ENCODE results near the gene BIRC3. TPM values are rescaled to one million over a fixed set of nuclear protein-coding genes. Genes with fewer than 3 reads are reported as not detected.
A peak's percentile ranks its signal among the peaks of the same experiment; 100 is the strongest.

The BIRC3 gene
- polyA plus RNA-seq, 1 donor (not counting 4 experiments of a cell fraction or from before 2014, with no cell fraction given), result 2.1 TPM

GRCh38 chr11:102302241-102302640 lies 15.0 kb upstream of the BIRC3 start:
- no peak overlapping the region for H3K9ac ChIP-seq (ENCODE audit: control insufficient read depth, extremely low read depth, insufficient read depth, low read length)
- H3K9me3 ChIP-seq (ENCODE audit: control insufficient read depth, low read depth, low read length), result peaks cover 3% of the 10 kb centered on the region
- dilution Hi-C loops (cut with MboI; ENCODE audit: extremely low pct_ligation_motif_present, low sequenced_read_pairs), result no loop called here
- FAIRE-seq (no peak), DNase-seq (ENCODE audit: low read depth, low spot score) (no peak)
- H3K9me1 ChIP-seq (ENCODE audit: control insufficient read depth, extremely low read depth, insufficient read depth, low read length), result no peaks in the 10 kb centered on the region
- no peaks in the 10 kb centered on the region for H3K27me3 ChIP-seq (ENCODE audit: control insufficient read depth, extremely low read depth, insufficient read depth, low read length)
- peaks cover 26% of the 10 kb centered on the region for H3K4me1 ChIP-seq (ENCODE audit: control insufficient read depth, extremely low read depth, insufficient read depth, low read length)
- H3K36me3 ChIP-seq (ENCODE audit: control insufficient read depth in 2 of 2, extremely low read depth in 1 of 2, insufficient read depth in 2 of 2, low read length in 2 of 2), result no peaks in the 10 kb centered on the region
- H3K4me3 ChIP-seq (ENCODE audit: control insufficient read depth in 2 of 3, extremely low read depth in 1 of 3, insufficient read depth in 2 of 3, low read depth in 1 of 3, low read length in 3 of 3), result no peak overlapping the region
- TF ChIP-seq, protein P1, sequence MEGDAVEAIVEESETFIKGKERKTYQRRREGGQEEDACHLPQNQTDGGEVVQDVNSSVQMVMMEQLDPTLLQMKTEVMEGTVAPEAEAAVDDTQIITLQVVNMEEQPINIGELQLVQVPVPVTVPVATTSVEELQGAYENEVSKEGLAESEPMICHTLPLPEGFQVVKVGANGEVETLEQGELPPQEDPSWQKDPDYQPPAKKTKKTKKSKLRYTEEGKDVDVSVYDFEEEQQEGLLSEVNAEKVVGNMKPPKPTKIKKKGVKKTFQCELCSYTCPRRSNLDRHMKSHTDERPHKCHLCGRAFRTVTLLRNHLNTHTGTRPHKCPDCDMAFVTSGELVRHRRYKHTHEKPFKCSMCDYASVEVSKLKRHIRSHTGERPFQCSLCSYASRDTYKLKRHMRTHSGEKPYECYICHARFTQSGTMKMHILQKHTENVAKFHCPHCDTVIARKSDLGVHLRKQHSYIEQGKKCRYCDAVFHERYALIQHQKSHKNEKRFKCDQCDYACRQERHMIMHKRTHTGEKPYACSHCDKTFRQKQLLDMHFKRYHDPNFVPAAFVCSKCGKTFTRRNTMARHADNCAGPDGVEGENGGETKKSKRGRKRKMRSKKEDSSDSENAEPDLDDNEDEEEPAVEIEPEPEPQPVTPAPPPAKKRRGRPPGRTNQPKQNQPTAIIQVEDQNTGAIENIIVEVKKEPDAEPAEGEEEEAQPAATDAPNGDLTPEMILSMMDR (optimal IDR thresholded peaks at IDR 0.05 in 1 of 3, IDR thresholded peaks at IDR 0.05 in 1 of 3, conservative IDR thresholded peaks at IDR 0.05 in 1 of 3; ENCODE audit: extremely low read depth in 1 of 3, insufficient read depth in 2 of 3, low read length in 3 of 3), result no peak
- TF ChIP-seq EZH2 (IDR thresholded peaks at IDR 0.05; ENCODE audit: low read length), result no peak
- no peaks in the 10 kb centered on the region for H4K20me1 ChIP-seq (ENCODE audit: control insufficient read depth, extremely low read depth, insufficient read depth, low read length)
- H3K79me2 ChIP-seq (ENCODE audit: control insufficient read depth, insufficient read depth, low read length), result no peaks in the 10 kb centered on the region
- no peak overlapping the region for H2AFZ ChIP-seq (ENCODE audit: control insufficient read depth, low read length)
- no peak overlapping the region for H3K27ac ChIP-seq (ENCODE audit: control insufficient read depth, insufficient read depth, low read length)
- no peak overlapping the region for H3K4me2 ChIP-seq (ENCODE audit: control insufficient read depth, extremely low read depth, insufficient read depth, low read depth, low read length)

DNA sequence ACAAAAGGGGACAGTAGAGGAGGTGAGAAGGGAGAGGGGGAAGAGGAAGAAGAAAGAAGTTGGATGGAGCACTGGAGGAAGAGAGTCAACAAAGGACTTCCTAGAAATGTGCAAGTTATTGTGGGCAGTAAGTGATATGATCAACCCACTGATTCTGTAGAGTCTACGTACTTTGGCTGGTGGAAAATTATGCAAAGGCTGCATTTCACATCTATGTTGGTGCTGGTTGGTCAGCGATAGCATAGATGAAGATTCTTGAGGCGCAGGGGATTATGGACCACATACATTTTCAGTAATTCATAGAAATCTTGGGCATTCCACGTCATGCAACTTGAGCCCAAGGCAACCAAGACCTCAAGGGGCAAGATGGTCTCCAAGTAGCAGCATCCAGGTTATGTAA lies 12.6 kb upstream of the BIRC3 start:
- FAIRE-seq, result no peak

More for the DNA sequence above, 12.6 kb upstream of the BIRC3 start:
- Histone ChIP-seq H3K79me2 (ENCODE audit: control insufficient read depth, insufficient read depth, low read length) (no peaks in the 10 kb centered on the region), H2AFZ (ENCODE audit: control insufficient read depth, low read length) (no peak overlapping the region), H4K20me1 (ENCODE audit: control insufficient read depth, extremely low read depth, insufficient read depth, low read length) (no peaks in the 10 kb centered on the region), H3K4me1 (ENCODE audit: control insufficient read depth, extremely low read depth, insufficient read depth, low read length) (peaks cover 44% of the 10 kb centered on the region), H3K9ac (ENCODE audit: control insufficient read depth, extremely low read depth, insufficient read depth, low read length) (no peak overlapping the region), H3K27me3 (ENCODE audit: control insufficient read depth, extremely low read depth, insufficient read depth, low read length) (no peaks in the 10 kb centered on the region), H3K4me2 (ENCODE audit: control insufficient read depth, extremely low read depth, insufficient read depth, low read depth, low read length) (no peak overlapping the region), H3K4me3 (ENCODE audit: control insufficient read depth in 2 of 3, extremely low read depth in 1 of 3, insufficient read depth in 2 of 3, low read depth in 1 of 3, low read length in 3 of 3) (no peak overlapping the region), H3K9me3 (ENCODE audit: control insufficient read depth, low read depth, low read length) (peaks cover 3% of the 10 kb centered on the region), H3K9me1 (ENCODE audit: control insufficient read depth, extremely low read depth, insufficient read depth, low read length) (no peaks in the 10 kb centered on the region), H3K27ac (ENCODE audit: control insufficient read depth, insufficient read depth, low read length) (peak overlapping the region; percentile 95), H3K36me3 (ENCODE audit: control insufficient read depth in 2 of 2, extremely low read depth in 1 of 2, insufficient read depth in 2 of 2, low read length in 2 of 2) (no peaks in the 10 kb centered on the region)
- dilution Hi-C loops (cut with MboI; ENCODE audit: extremely low pct_ligation_motif_present, low sequenced_read_pairs), result no loop called here
- no peak for TF ChIP-seq EZH2 (IDR thresholded peaks at IDR 0.05; ENCODE audit: low read length)
- TF ChIP-seq, protein P1 (optimal IDR thresholded peaks at IDR 0.05 in 1 of 3, IDR thresholded peaks at IDR 0.05 in 1 of 3, conservative IDR thresholded peaks at IDR 0.05 in 1 of 3; ENCODE audit: extremely low read depth in 1 of 3, insufficient read depth in 2 of 3, low read length in 3 of 3), result no peak
- no peak for DNase-seq (ENCODE audit: low read depth, low spot score)

Measured in keratinocyte (primary cell).